Adrenal gland (tissue), 12 donors: ENCODE data around the gene BORCS8. TPM values are rescaled to one million over a fixed set of nuclear protein-coding genes. Genes with fewer than 3 reads are reported as not detected.

ENCODE experiments used
- DNase-seq, 7 donors: peaks; one replicate each; pipeline ENCODE4 v3.0.0-alpha.2; 2019 to 2020
- H3K27ac ChIP-seq, 5 donors: fragments of 200-600 bp; sonication (generic) in 4 of 5; 1 replicate in 3 of 5; 2 replicates in 2 of 5; pipeline versions ENCODE4 v1.5.1 to v1.8.0; 2016 to 2020; ENCODE audit warnings: mild to moderate bottlenecking in 1 of 5
- H3K27me3 ChIP-seq: fragments of 200-600 bp; 2 replicates; pipeline ENCODE4 v1.8.0; 2021
- H3K36me3 ChIP-seq, 2 donors: fragments of 200-600 bp; replicated peaks in 1 of 2; 1 replicate in 1 of 2; 2 replicates in 1 of 2; pipeline versions ENCODE4 v1.5.1 to v1.8.0; 2018 to 2022
- H3K4me1 ChIP-seq, 2 donors: fragments of 200-600 bp; replicated peaks in 1 of 2; 1 replicate in 1 of 2; 2 replicates in 1 of 2; pipeline versions ENCODE4 v1.5.1 to v1.8.0; 2018 to 2021
- H3K4me3 ChIP-seq, 4 donors: fragments of 200-600 bp; sonication (generic) in 3 of 4; one replicate each; pipeline ENCODE4 v1.5.1; 2016 to 2018
- H3K9me3 ChIP-seq, 3 donors: fragments of 200-600 bp; sonication (generic) in 1 of 3; replicated peaks in 1 of 3; 1 replicate in 2 of 3; 2 replicates in 1 of 3; pipeline versions ENCODE4 v1.5.1 to v1.8.0; 2016 to 2021
- POLR2A ChIP-seq, 2 donors: fragments of 450-650 bp; IDR thresholded peaks; one replicate each; pipeline ENCODE4 v1.6.1; 2017; ENCODE audit warnings: antibody characterized with exemption in 2 of 2, mild to moderate bottlenecking in 2 of 2, moderate library complexity in 1 of 2
- WGBS, 4 donors: extraction: QIAGEN DNeasy Blood & Tissue Kit in 2 of 4; methylation state at CpG; one replicate each; pipeline versions ENCODE4 v1.1.5 to v1.1.7; 2013 to 2017; 5-methylcytosine and 5-hydroxymethylcytosine counted together
- intact Hi-C, 2 donors: fragments of 100-400 bp; cut with DNase I; formaldehyde crosslinking; loops; one replicate each; pipeline versions ENCODE4 v1.14.1 to v1.15.0; 2022 to 2023
- polyA plus RNA-seq, 3 donors: library from polyadenylated mRNA; stranded (reverse); fragments of 200-250 nt in 2 of 3; fragments of 350-450 nt in 1 of 3; fragmentation: Illumina TruSeq in 1 of 3; extraction: RNeasy Lipid Tissue Mini Kit (QIAGEN cat#74804) in 1 of 3; gene quantifications; one replicate each; pipeline ENCODE4 v1.2.3, GENCODE V29; 2013 to 2014
- total RNA-seq, 9 donors: library from RNA; depleted of rRNA in 4 of 9; stranded (reverse); fragments of >200 nt in 4 of 9; fragments of 120-200 nt in 1 of 9; fragmentation: NEBNext Ultra II Directional in 1 of 9; extraction: Animal tissue kit (Norgen Biotek cat#: 25700) in 1 of 9; gene quantifications; one replicate each; pipeline versions ENCODE4 v1.1.0 to v1.2.4, GENCODE V29; 2013 to 2023
- TF ChIP-seq, protein P1 (sequence below), 6 experiments: fragments of 450-650 bp in 4 of 6; fragments of 200-600 bp in 2 of 6; sonication (generic) in 1 of 6; IDR thresholded peaks; 1 replicate in 5 of 6; 2 replicates in 1 of 6; pipeline versions ENCODE4 v1.5.1 to v1.8.0; 2016 to 2021; ENCODE audit warnings: antibody characterized with exemption in 6 of 6, mild to moderate bottlenecking in 2 of 6, moderate library complexity in 1 of 6
- donor health status: healthy with polysubstance abuse.
- donor health status: Bipolar disorder and iron deficiency.
- donor health status: DM: yes; HTN: yes; CAD: no.
- donor health status: DM: no; HTN: no; CAD: no.
- donor health status: DM: no; HTN: no; CAD: no.
- donor health status: DM: yes; HTN: yes; CAD: no.

The BORCS8 gene
- total and polyA plus RNA-seq, 12 donors, result 8.3 to 49.6 (median 24.0) TPM

DNA sequence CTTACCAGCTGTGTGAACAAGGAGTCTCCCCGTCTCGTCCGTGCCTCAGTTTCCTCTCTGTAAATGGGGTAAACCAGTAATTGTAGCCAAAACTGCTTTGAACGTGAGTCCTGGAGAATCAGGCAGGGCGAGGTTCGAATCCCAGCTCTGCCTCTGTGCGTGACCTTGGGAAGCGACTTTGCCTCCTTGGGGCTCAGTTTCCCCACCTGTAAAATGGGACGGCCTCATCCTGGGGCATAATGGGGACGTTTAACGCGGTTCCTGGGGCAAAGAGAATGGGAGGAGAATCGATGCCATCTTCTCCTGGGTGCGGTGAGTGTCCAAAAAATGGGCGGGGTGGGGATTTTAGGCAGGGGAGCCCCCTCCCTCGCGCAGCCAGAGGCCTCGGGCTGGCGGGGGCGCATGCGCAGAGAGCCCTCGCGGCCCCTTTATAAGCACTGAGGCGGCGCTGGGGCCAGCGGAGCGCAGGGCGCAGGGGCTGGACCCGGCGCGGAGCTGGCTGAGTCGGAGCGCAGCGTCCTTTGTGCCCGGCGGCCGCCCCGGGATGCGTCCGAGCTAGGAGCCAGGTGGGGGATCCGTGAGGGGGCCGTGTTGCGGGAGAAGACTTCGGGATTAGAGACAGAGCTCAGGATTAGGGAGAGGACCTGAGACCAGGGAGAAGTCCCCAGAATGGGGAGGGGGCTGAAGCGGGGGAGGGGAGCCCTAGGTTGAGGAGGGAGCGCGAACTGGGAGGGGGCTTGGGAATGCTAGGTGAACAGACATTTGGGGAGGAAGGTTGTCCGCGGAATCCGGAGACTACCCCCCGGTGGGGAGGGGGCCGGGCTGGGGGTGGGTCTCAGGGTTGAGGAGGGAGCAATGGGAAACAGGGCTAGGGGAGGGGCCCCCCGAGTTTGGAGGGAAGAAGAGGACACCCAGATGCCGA is 19.8 kb upstream of the BORCS8 start, which contains the start of gene NCAN:
TSS of gene NCAN (plus strand) at position 460 of the 922 bp plus-strand sequence. CDS start 4,996 bp downstream, outside the sequence.
- intact Hi-C loops, result no loop called here
- whole genome bisulfite sequencing, 4 donors, result 6 to 14% (median 10%) methylated on average over 16 to 54 of the region's 54 CpGs
- Histone ChIP-seq H3K4me1 (no peaks in the 10 kb centered on the region), H3K36me3 (no peaks in the 10 kb centered on the region), H3K27ac (no peak within 1 kb of the TSS), H3K4me3 (no peak within 1 kb of the TSS), H3K27me3 (peaks cover 33% of the 10 kb centered on the region), H3K9me3 (no peaks in the 10 kb centered on the region)
- TF ChIP-seq POLR2A (IDR thresholded peaks at IDR 0.05), result no peak
- TF ChIP-seq, protein P1, sequence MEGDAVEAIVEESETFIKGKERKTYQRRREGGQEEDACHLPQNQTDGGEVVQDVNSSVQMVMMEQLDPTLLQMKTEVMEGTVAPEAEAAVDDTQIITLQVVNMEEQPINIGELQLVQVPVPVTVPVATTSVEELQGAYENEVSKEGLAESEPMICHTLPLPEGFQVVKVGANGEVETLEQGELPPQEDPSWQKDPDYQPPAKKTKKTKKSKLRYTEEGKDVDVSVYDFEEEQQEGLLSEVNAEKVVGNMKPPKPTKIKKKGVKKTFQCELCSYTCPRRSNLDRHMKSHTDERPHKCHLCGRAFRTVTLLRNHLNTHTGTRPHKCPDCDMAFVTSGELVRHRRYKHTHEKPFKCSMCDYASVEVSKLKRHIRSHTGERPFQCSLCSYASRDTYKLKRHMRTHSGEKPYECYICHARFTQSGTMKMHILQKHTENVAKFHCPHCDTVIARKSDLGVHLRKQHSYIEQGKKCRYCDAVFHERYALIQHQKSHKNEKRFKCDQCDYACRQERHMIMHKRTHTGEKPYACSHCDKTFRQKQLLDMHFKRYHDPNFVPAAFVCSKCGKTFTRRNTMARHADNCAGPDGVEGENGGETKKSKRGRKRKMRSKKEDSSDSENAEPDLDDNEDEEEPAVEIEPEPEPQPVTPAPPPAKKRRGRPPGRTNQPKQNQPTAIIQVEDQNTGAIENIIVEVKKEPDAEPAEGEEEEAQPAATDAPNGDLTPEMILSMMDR (IDR thresholded peaks at IDR 0.05), result no peak
- no peak for DNase-seq

DNA sequence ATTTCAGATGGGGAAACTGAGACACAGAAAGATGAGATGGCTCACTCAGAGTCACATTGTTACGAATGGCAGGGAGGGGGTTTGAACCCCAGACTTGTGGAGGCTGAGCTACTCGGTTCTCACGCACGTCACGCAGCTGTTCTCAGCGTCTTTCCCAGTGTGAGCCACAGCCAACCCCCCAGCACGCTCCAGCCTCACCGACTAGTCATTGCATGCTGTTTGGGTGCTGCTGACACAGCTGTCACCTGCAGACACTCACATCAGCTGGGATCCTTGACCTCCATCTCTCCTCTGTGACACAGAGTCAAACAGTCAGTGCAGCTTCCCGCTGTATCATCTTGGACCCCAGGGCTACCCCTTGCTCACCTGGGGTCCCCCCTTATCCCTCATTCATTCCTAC is 17.4 kb upstream of the BORCS8 start:
- Histone ChIP-seq H3K27ac (no peak overlapping the region), H3K4me3 (no peak overlapping the region), H3K27me3 (peaks cover 33% of the 10 kb centered on the region), H3K4me1 (no peaks in the 10 kb centered on the region), H3K9me3 (no peaks in the 10 kb centered on the region), H3K36me3 (no peaks in the 10 kb centered on the region)
- DNase-seq, result no peak
- 41 to 60% (median 51%) methylated on average over 4 to 9 of the region's 9 CpGs for WGBS, 4 donors
- intact Hi-C loops, result no loop called here
- TF ChIP-seq, protein P1 (IDR thresholded peaks at IDR 0.05), result no peak
- TF ChIP-seq POLR2A (IDR thresholded peaks at IDR 0.05), result no peak

DNA sequence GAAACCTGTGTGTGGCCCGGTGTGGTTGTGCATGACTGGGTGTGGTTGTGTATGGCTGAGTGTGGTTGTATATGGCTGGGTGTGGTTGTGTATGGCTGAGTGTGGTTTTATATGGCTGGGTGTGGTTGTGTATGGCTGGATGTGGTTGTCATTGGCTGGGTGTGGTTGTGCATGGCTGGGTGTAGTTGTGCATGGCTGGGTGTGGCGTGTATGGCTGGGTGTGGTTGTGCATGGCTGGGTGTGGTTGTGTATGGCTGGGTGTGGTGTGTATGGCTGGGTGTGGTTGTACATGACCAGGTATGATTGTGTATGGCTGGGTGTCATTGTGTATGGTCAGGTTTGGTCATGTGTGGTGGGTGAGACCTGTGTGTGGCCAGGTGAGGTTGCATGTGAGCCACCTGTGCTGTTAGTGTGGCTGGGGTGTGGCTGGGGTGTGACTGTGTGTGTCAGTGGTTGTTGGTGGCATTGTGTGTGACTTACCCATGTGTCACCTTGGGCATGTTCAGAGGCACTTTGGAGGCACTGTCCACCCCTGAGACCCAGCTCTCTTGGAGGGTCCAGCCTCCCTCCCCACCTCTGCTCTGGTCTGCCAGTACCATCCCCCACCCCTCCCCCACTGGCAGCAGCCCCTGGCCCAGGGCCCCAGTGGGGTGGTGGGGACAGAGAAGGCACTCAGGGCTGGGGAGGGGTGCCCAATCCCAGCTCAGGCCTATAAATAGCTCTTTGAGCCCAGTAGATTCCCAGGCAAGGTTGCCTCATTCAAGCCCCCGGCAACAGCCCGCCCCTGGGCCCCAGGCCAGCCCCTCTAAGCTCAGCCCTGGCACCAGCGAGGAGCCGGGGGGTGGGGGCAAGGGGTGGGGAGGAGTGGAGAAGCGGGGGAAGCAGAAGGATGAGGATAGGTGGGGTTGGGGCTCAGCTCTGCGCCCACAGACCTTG is 16.0 kb upstream of the BORCS8 start:
- Histone ChIP-seq H3K4me3 (no peak overlapping the region), H3K36me3 (no peaks in the 10 kb centered on the region), H3K27me3 (peaks cover 30% of the 10 kb centered on the region), H3K4me1 (peaks cover under 1 to 1% of the 10 kb centered on the region in 2 donors), H3K27ac (no peak overlapping the region), H3K9me3 (no peaks in the 10 kb centered on the region)
- WGBS, 4 donors, result 48 to 100% (median 69%) methylated on average over 2 to 8 of the region's 8 CpGs
- DNase-seq, result no peak
- no peak for TF ChIP-seq POLR2A (IDR thresholded peaks at IDR 0.05)
- TF ChIP-seq, protein P1 (IDR thresholded peaks at IDR 0.05), result no peak
- intact Hi-C loops, result no loop called here

DNA sequence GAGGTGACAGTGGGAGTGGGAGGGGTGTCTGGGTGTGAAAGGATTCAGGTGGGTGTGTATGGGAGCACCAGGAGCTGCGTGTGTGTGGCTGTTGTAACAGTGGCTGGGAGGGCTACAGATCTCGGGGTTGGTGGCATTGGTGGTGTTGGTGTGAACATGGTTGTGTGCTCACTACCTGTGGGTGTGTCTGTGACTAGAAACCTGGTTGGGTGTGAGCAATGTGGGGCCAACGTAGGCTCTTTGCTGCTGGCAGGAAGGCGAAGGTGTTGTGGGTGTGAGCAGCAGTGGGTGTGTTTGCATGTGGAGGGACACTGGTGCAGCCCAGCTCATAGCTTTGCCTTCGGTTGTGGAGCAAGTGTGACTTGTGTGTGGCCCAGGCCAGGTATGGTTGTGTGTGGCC is 15.0 kb upstream of the BORCS8 start:
- peaks cover 22% of the 10 kb centered on the region for H3K27me3 ChIP-seq
- H3K36me3 ChIP-seq, result no peaks in the 10 kb centered on the region
- H3K4me3 ChIP-seq, result no peak overlapping the region
- peaks cover 7 to 10% of the 10 kb centered on the region in 2 donors for H3K4me1 ChIP-seq
- H3K9me3 ChIP-seq, result no peaks in the 10 kb centered on the region
- WGBS, 4 donors, result 61 to 70% (median 66%) methylated on average over 5 of the region's 5 CpGs
- no peak for DNase-seq
- no peak for TF ChIP-seq POLR2A (IDR thresholded peaks at IDR 0.05)
- TF ChIP-seq, protein P1 (IDR thresholded peaks at IDR 0.05), result no peak
- intact Hi-C loops, result no loop called here
- no peak overlapping the region for H3K27ac ChIP-seq
